Stomach smooth muscle (tissue), 2 donors: ENCODE measurements around the gene CCDC83.
A peak's percentile ranks its signal among the peaks of the same experiment; 100 is the strongest.
"Not testable (repeated sequence)": the region's sequence is repeated elsewhere in the genome, so short reads cannot be mapped to it uniquely, and the experiment has no call there.

Experiments used
- H3K27ac ChIP-seq: one replicate; pipeline ENCODE4 v1.7.0; 2013; ENCODE audit warnings: mild to moderate bottlenecking, low read length, inconsistent platforms
- H3K27me3 ChIP-seq, 2 donors: one replicate each; pipeline ENCODE4 v1.7.0; 2013; ENCODE audit warnings: low read length in 2 of 2; ENCODE audit not compliant: insufficient read depth in 2 of 2, control insufficient read depth in 1 of 2
- H3K36me3 ChIP-seq, 2 donors: one replicate each; pipeline ENCODE4 v1.7.0; 2013; ENCODE audit warnings: low read length in 2 of 2; ENCODE audit not compliant: control insufficient read depth in 2 of 2, insufficient read depth in 2 of 2
- H3K4me1 ChIP-seq: one replicate; pipeline ENCODE4 v1.7.0; 2013; ENCODE audit warnings: low read length; ENCODE audit not compliant: control insufficient read depth, insufficient read depth
- H3K4me3 ChIP-seq, 2 donors: one replicate each; pipeline ENCODE4 v1.7.0; 2013; ENCODE audit warnings: low read length in 2 of 2
- H3K9ac ChIP-seq, 2 donors: one replicate each; pipeline ENCODE4 v1.7.0; 2013; ENCODE audit warnings: low read length in 2 of 2, mild to moderate bottlenecking in 1 of 2
- H3K9me3 ChIP-seq, 2 donors: one replicate each; pipeline ENCODE4 v1.7.0; 2013; ENCODE audit warnings: low read length in 2 of 2; ENCODE audit not compliant: control insufficient read depth in 2 of 2
- donor health status: healthy.
- donor health status: Pancreatic carcinoma.

Gene CCDC83

GRCh38 chr11:85854557-85855340, 434 bp upstream of the CCDC83 start:
- peaks cover 9% of the 10 kb centered on the region for H3K4me1 ChIP-seq
- no peaks in the 10 kb centered on the region for H3K27me3 ChIP-seq
- H3K27ac ChIP-seq: peak overlapping the region; percentile 70
- no peaks in the 10 kb centered on the region for H3K9me3 ChIP-seq
- H3K4me3 ChIP-seq: peak overlapping the region; percentile 91 to 94
- peak overlapping the region; percentile 88 to 94 for H3K9ac ChIP-seq
- no peaks in the 10 kb centered on the region for H3K36me3 ChIP-seq

GRCh38 chr11:85857098-85857497, 1.9 kb downstream of the CCDC83 start:
- H3K27ac ChIP-seq: no peak overlapping the region
- H3K9me3 ChIP-seq: no peaks in the 10 kb centered on the region
- H3K36me3 ChIP-seq: no peaks in the 10 kb centered on the region
- H3K27me3 ChIP-seq: no peaks in the 10 kb centered on the region
- H3K9ac ChIP-seq: no peak overlapping the region
- no peak overlapping the region for H3K4me3 ChIP-seq
- peaks cover 9% of the 10 kb centered on the region for H3K4me1 ChIP-seq

- H3K4me3 ChIP-seq, H3K27ac ChIP-seq, H3K9ac ChIP-seq, H3K9me3 ChIP-seq, H3K36me3 ChIP-seq, H3K4me1 ChIP-seq, H3K27me3 ChIP-seq: not testable (repeated sequence)
Observed at GRCh38 chr11:85859541-85859940, 4.4 kb downstream of the CCDC83 start.

- no peaks in the 10 kb centered on the region for H3K9me3 ChIP-seq
- H3K27me3 ChIP-seq: no peaks in the 10 kb centered on the region
- H3K4me3 ChIP-seq: no peak overlapping the region
- no peak overlapping the region for H3K27ac ChIP-seq
- H3K9ac ChIP-seq: no peak overlapping the region
- no peaks in the 10 kb centered on the region for H3K36me3 ChIP-seq
- no peaks in the 10 kb centered on the region for H3K4me1 ChIP-seq
Observed at GRCh38 chr11:85863855-85864254, 8.7 kb downstream of the CCDC83 start.

GRCh38 chr11:85866137-85866827, 11.1 kb downstream of the CCDC83 start:
- H3K4me1 ChIP-seq: no peaks in the 10 kb centered on the region
- H3K27ac ChIP-seq: no peak overlapping the region
- H3K4me3 ChIP-seq: no peak overlapping the region
- H3K36me3 ChIP-seq: no peaks in the 10 kb centered on the region
- H3K9ac ChIP-seq: no peak overlapping the region
- no peaks in the 10 kb centered on the region for H3K27me3 ChIP-seq
- H3K9me3 ChIP-seq: no peaks in the 10 kb centered on the region

GRCh38 chr11:85867751-85868150, 12.6 kb downstream of the CCDC83 start:
- no peaks in the 10 kb centered on the region for H3K9me3 ChIP-seq
- no peak overlapping the region for H3K9ac ChIP-seq
- H3K27ac ChIP-seq: no peak overlapping the region
- no peak overlapping the region for H3K4me3 ChIP-seq
- H3K4me1 ChIP-seq: no peaks in the 10 kb centered on the region
- no peaks in the 10 kb centered on the region for H3K27me3 ChIP-seq
- H3K36me3 ChIP-seq: no peaks in the 10 kb centered on the region

GRCh38 chr11:85869781-85870180, 14.6 kb downstream of the CCDC83 start:
- Histone ChIP-seq H3K36me3 (no peaks in the 10 kb centered on the region), H3K4me3 (no peak overlapping the region), H3K27me3 (no peaks in the 10 kb centered on the region), H3K9ac (no peak overlapping the region), H3K27ac (no peak overlapping the region), H3K4me1 (no peaks in the 10 kb centered on the region), H3K9me3 (no peaks in the 10 kb centered on the region)

GRCh38 chr11:85874265-85874664, 19.1 kb downstream of the CCDC83 start:
- Histone ChIP-seq H3K27ac (no peak overlapping the region), H3K36me3 (no peaks in the 10 kb centered on the region), H3K27me3 (no peaks in the 10 kb centered on the region), H3K9ac (no peak overlapping the region), H3K9me3 (no peaks in the 10 kb centered on the region), H3K4me1 (no peaks in the 10 kb centered on the region), H3K4me3 (no peak overlapping the region)

- no peaks in the 10 kb centered on the region for H3K4me1 ChIP-seq
- H3K36me3 ChIP-seq: no peaks in the 10 kb centered on the region
- no peak overlapping the region for H3K9ac ChIP-seq
- H3K27ac ChIP-seq: no peak overlapping the region
- H3K9me3 ChIP-seq: no peaks in the 10 kb centered on the region
- H3K27me3 ChIP-seq: no peaks in the 10 kb centered on the region
- H3K4me3 ChIP-seq: no peak overlapping the region
Observed at GRCh38 chr11:85875505-85875904, 20.3 kb downstream of the CCDC83 start.

GRCh38 chr11:85884581-85885021, 29.4 kb downstream of the CCDC83 start:
- no peak overlapping the region for H3K4me3 ChIP-seq
- H3K9ac ChIP-seq: no peak overlapping the region
- no peaks in the 10 kb centered on the region for H3K27me3 ChIP-seq
- no peaks in the 10 kb centered on the region for H3K36me3 ChIP-seq
- no peaks in the 10 kb centered on the region for H3K9me3 ChIP-seq
- no peak overlapping the region for H3K27ac ChIP-seq
- H3K4me1 ChIP-seq: no peaks in the 10 kb centered on the region
